DND-41 (cell line): ENCODE measurements around the gene NTM.

Source experiments
- ATAC-seq: fragments of 200-7000 bp; cut with Tn5 transposase; 3 replicates; pipeline ENCODE4 v1.9.1; 2021; ENCODE audit warnings: low read depth; ENCODE audit not compliant: insufficient read depth
- DNase-seq: peaks from one replicate; pipeline ENCODE4 v3.0.0-alpha.2; 2020
- H2AFZ ChIP-seq: 2 replicates; pipeline ENCODE4 v1.6.0; 2012; ENCODE audit warnings: low read depth, low read length
- H3K27ac ChIP-seq: 2 replicates; pipeline ENCODE4 v1.5.1; 2012; ENCODE audit warnings: low read length, inconsistent platforms
- H3K27me3 ChIP-seq: fragments of 200-600 bp; sonication (generic); 2 replicates; pipeline ENCODE4 v1.6.0; 2012; ENCODE audit warnings: low read length, mild to moderate bottlenecking, inconsistent platforms; ENCODE audit not compliant: insufficient read depth, poor library complexity
- H3K36me3 ChIP-seq: 2 replicates; pipeline ENCODE4 v1.5.1; 2012; ENCODE audit warnings: low read length, inconsistent platforms; ENCODE audit not compliant: insufficient read depth
- H3K4me1 ChIP-seq: 2 replicates; pipeline ENCODE4 v1.5.1; 2012; ENCODE audit warnings: mild to moderate bottlenecking, low read length; ENCODE audit not compliant: insufficient read depth
- H3K4me2 ChIP-seq: 2 replicates; pipeline ENCODE4 v1.6.0; 2012; ENCODE audit warnings: mild to moderate bottlenecking, moderate library complexity, low read length, inconsistent platforms; ENCODE audit not compliant: insufficient read depth
- H3K4me3 ChIP-seq, 2 experiments: fragments of 200-600 bp in 1 of 2; shearing (Covaris generic) in 1 of 2; 2 replicates each; pipeline ENCODE4 v1.5.1; 2012 to 2016; ENCODE audit warnings: inconsistent platforms in 2 of 2, low read length in 2 of 2, mild to moderate bottlenecking in 2 of 2, low read depth in 1 of 2, moderate library complexity in 1 of 2
- H3K79me2 ChIP-seq: 2 replicates; pipeline ENCODE4 v1.6.0; 2012; ENCODE audit warnings: low read length, inconsistent platforms; ENCODE audit not compliant: insufficient read depth
- H3K9ac ChIP-seq: 2 replicates; pipeline ENCODE4 v1.6.0; 2012; ENCODE audit warnings: low read depth, mild to moderate bottlenecking, inconsistent platforms, low read length, moderate library complexity
- H3K9me3 ChIP-seq: 2 replicates; pipeline ENCODE4 v1.5.1; 2012; ENCODE audit warnings: low read length, moderate library complexity, mild to moderate bottlenecking, inconsistent platforms; ENCODE audit not compliant: insufficient read depth, severe bottlenecking
- H4K20me1 ChIP-seq: 2 replicates; pipeline ENCODE4 v1.6.0; 2012; ENCODE audit warnings: low read length; ENCODE audit not compliant: insufficient read depth
- EZH2 ChIP-seq: IDR thresholded peaks from 3 replicates; pipeline ENCODE4 v1.6.1; 2012; ENCODE audit warnings: borderline replicate concordance, low read depth, mild to moderate bottlenecking, moderate library complexity, low read length, inconsistent platforms; ENCODE audit not compliant: severe bottlenecking
- TF ChIP-seq, protein P1 (sequence below): IDR thresholded peaks from 2 replicates; pipeline ENCODE4 v1.5.1; 2012; ENCODE audit warnings: borderline replicate concordance, low read length, moderate library complexity, mild to moderate bottlenecking; ENCODE audit not compliant: poor library complexity, severe bottlenecking; ENCODE audit errors: extremely low read depth

NTM gene

DNA sequence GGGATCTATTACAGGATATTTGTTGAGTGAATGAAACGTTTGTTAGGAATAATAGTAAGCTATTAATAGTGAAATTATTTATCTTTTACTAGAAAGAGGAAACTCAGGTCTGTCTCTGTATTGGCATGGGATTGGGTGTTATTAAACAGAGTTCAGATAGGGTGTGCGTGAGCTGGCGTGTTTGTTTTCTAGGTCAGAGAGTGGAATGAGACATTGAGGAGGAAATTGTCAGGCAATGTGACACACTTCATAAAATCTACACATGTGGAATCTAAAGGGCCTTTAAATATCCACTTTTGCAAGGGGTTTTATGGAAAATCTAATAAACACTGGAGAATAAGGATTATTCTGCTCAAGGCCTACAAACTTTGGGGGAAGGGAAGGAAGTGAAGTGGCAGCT is 552.9 kb downstream of the NTM start:
- Histone ChIP-seq H3K9me3 (no peaks in the 10 kb centered on the region), H3K4me1 (no peaks in the 10 kb centered on the region)
- no peak for ATAC-seq

DNA sequence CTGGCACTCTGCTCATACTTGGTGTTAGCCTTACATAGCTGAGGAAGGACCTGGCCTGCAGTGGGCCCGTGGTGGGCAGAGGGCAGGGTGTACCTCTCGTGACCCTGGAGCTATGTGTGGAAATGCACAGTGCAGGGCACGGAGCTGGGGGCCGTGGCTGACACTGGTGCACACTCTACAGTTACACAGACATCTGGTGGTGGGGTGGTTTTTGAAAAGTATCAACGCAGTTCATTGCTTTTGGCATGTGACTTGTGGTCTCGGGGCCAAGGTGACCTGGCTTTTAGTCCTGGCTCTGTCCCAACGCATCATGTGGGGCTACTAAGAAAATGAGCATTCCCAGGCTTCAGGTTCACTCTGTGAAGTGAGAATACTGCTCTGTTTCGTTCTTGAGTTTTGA is 553.6 kb downstream of the NTM start:
- TF ChIP-seq, protein P1, sequence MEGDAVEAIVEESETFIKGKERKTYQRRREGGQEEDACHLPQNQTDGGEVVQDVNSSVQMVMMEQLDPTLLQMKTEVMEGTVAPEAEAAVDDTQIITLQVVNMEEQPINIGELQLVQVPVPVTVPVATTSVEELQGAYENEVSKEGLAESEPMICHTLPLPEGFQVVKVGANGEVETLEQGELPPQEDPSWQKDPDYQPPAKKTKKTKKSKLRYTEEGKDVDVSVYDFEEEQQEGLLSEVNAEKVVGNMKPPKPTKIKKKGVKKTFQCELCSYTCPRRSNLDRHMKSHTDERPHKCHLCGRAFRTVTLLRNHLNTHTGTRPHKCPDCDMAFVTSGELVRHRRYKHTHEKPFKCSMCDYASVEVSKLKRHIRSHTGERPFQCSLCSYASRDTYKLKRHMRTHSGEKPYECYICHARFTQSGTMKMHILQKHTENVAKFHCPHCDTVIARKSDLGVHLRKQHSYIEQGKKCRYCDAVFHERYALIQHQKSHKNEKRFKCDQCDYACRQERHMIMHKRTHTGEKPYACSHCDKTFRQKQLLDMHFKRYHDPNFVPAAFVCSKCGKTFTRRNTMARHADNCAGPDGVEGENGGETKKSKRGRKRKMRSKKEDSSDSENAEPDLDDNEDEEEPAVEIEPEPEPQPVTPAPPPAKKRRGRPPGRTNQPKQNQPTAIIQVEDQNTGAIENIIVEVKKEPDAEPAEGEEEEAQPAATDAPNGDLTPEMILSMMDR: no peak
- H3K79me2 ChIP-seq: no peaks in the 10 kb centered on the region
- H3K36me3 ChIP-seq: no peaks in the 10 kb centered on the region
- no peak overlapping the region for H3K4me2 ChIP-seq
- H3K27ac ChIP-seq: no peak overlapping the region
- no peaks in the 10 kb centered on the region for H3K4me1 ChIP-seq
- ATAC-seq (no peak), DNase-seq (no peak)
- peaks cover 15% of the 10 kb centered on the region for H3K27me3 ChIP-seq
- no peak overlapping the region for H3K9ac ChIP-seq
- H3K9me3 ChIP-seq: no peaks in the 10 kb centered on the region
- H4K20me1 ChIP-seq: no peaks in the 10 kb centered on the region; the same call in 1 of the 2 replicates
- H3K4me3 ChIP-seq: no peak overlapping the region
- H2AFZ ChIP-seq: no peak overlapping the region

More for the DNA sequence above, 552.9 kb downstream of the NTM start:
- TF ChIP-seq EZH2: no peak
- TF ChIP-seq, protein P1: no peak
- Histone ChIP-seq H3K4me3 (no peak overlapping the region), H3K36me3 (no peaks in the 10 kb centered on the region), H3K9ac (no peak overlapping the region), H3K27ac (no peak overlapping the region), H3K4me2 (no peak overlapping the region), H3K79me2 (no peaks in the 10 kb centered on the region), H4K20me1 (no peaks in the 10 kb centered on the region; the same call in 1 of the 2 replicates), H2AFZ (no peak overlapping the region), H3K27me3 (peaks cover 15% of the 10 kb centered on the region)
- no peak for DNase-seq

DNA sequence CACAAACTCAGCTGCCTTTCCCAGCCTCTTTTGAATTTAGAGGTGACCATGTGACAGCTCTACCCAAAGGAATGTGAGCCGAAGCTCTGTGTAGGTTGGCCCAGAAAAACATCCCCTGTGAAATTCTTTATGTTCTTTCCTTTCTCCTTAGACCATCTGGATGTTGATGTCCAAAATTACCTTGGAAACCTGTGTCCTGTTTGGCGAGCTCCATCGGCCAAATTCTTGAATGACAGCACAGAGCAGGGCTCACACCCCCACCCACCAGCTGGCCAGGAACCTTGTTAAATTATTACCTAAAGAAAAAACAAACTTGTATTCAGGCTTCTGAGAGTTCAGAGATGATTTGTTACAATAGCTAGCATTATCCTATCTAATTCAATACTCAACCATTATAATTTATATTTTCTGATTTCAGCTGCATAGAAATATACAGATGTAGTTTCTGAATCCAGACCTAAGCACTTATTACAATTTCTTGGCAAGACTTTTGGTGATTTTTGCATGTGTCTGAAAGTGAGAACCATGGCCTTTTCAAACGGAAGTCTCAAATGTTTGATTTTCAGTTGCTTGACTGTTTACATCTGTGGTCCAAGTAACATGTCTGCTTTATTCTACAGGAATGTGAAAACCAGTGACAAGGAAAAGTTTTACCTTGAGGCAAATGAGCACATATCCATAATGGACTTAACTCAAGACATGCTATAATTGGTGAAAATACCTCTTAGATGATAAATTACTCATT is 554.2 kb downstream of the NTM start:
- H3K4me1 ChIP-seq: no peaks in the 10 kb centered on the region
- ATAC-seq (no peak), DNase-seq (no peak)
- no peaks in the 10 kb centered on the region; the same call in 1 of the 2 replicates for H4K20me1 ChIP-seq
- H3K36me3 ChIP-seq: no peaks in the 10 kb centered on the region
- H3K27me3 ChIP-seq: peaks cover 15% of the 10 kb centered on the region
- H3K79me2 ChIP-seq: no peaks in the 10 kb centered on the region
- H3K4me3 ChIP-seq: no peak overlapping the region
- H3K9me3 ChIP-seq: no peaks in the 10 kb centered on the region
- no peak overlapping the region for H3K27ac ChIP-seq
- no peak for TF ChIP-seq EZH2
- TF ChIP-seq, protein P1: no peak
- H3K9ac ChIP-seq: no peak overlapping the region
- H2AFZ ChIP-seq: no peak overlapping the region
- no peak overlapping the region for H3K4me2 ChIP-seq

DNA sequence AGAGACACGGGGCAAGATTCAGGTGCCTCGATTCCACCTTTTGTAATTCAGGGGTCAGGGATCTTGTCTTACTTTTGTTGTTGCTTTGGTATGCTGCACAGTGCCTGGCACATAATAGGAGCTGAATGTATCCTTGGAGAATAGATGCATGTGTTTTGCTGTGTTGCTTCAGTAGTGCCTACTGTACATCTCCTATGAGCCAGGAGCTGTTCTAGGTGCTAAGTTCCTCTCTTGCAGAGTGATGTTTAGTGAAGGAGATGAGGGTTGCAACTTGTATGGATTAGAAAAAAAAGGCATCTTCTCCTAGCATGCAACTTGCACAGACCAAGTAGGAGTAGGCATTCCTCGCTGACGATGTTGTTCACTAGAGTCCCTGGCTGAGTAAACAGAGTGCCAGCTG is 555.4 kb downstream of the NTM start:
- H3K27ac ChIP-seq: no peak overlapping the region
- no peaks in the 10 kb centered on the region for H3K36me3 ChIP-seq
- DNase-seq: no peak

More for the DNA sequence above, 555.4 kb downstream of the NTM start:
- Histone ChIP-seq H3K4me1 (no peaks in the 10 kb centered on the region), H3K4me3 (no peak overlapping the region), H3K9me3 (no peaks in the 10 kb centered on the region), H3K27me3 (peaks cover 8% of the 10 kb centered on the region), H3K79me2 (no peaks in the 10 kb centered on the region), H3K9ac (no peak overlapping the region), H3K4me2 (no peak overlapping the region), H2AFZ (no peak overlapping the region), H4K20me1 (no peaks in the 10 kb centered on the region; the same call in 1 of the 2 replicates)
- ATAC-seq: no peak
- no peak for TF ChIP-seq EZH2
- TF ChIP-seq, protein P1: no peak
